Muscle layer of duodenum (tissue), 2 donors: Measurements from ENCODE around the gene NIPA2.
A peak's percentile ranks its signal among the peaks of the same experiment; 100 is the strongest.
"Not testable (repeated sequence)": the region's sequence is repeated elsewhere in the genome, so short reads cannot be mapped to it uniquely, and the experiment has no call there.

Experiments used
- H3K27ac ChIP-seq: one replicate; pipeline ENCODE4 v1.7.0; 2013; ENCODE audit warnings: mild to moderate bottlenecking, low read length
- H3K27me3 ChIP-seq: one replicate; pipeline ENCODE4 v1.7.0; 2013; ENCODE audit warnings: low read depth, mild to moderate bottlenecking, control low read depth, low read length
- H3K36me3 ChIP-seq, 2 donors: one replicate each; pipeline ENCODE4 v1.7.0; 2013; ENCODE audit warnings: low read length in 2 of 2, control low read depth in 1 of 2, mild to moderate bottlenecking in 1 of 2; ENCODE audit not compliant: insufficient read depth in 2 of 2, control insufficient read depth in 1 of 2
- H3K4me1 ChIP-seq, 2 donors: one replicate each; pipeline ENCODE4 v1.7.0; 2013; ENCODE audit warnings: low read length in 2 of 2, mild to moderate bottlenecking in 2 of 2, control low read depth in 1 of 2, moderate library complexity in 1 of 2; ENCODE audit not compliant: insufficient read depth in 2 of 2, control insufficient read depth in 1 of 2
- H3K4me3 ChIP-seq, 2 donors: one replicate each; pipeline ENCODE4 v1.7.0; 2013; ENCODE audit warnings: low read length in 2 of 2, low read depth in 1 of 2, mild to moderate bottlenecking in 1 of 2
- H3K9me3 ChIP-seq, 2 donors: one replicate each; pipeline ENCODE4 v1.7.0; 2013; ENCODE audit warnings: low read length in 2 of 2, control low read depth in 1 of 2, mild to moderate bottlenecking in 1 of 2; ENCODE audit not compliant: control insufficient read depth in 1 of 2
- donor health status: healthy.

Gene NIPA2

GRCh38 chr15:22838292-22839042, at the start of gene NIPA2:
Gene NIPA2, plus strand, starts transcription at chr15:22838666. Its CDS starts 13,066 bp downstream, at chr15:22851732.
- peak within 1 kb of the TSS; percentile 94 to 95 for H3K4me3 ChIP-seq
- peaks cover 0 to 15% of the 10 kb centered on the region in 2 donors for H3K4me1 ChIP-seq
- H3K9me3 ChIP-seq = no peaks in the 10 kb centered on the region
- H3K36me3 ChIP-seq = no peaks in the 10 kb centered on the region
- no peaks in the 10 kb centered on the region for H3K27me3 ChIP-seq
- peak within 1 kb of the TSS; percentile 99 for H3K27ac ChIP-seq

GRCh38 chr15:22794063-22794462, 44.4 kb upstream of the NIPA2 start:
- Histone ChIP-seq H3K9me3 (peaks cover 0 to 7% of the 10 kb centered on the region in 2 donors), H3K27me3 (no peaks in the 10 kb centered on the region), H3K36me3 (peaks cover 0 to 5% of the 10 kb centered on the region in 2 donors), H3K4me1 (no peaks in the 10 kb centered on the region), H3K27ac (no peak overlapping the region), H3K4me3 (no peak overlapping the region)

- H3K4me1 ChIP-seq = no peaks in the 10 kb centered on the region
- no peaks in the 10 kb centered on the region for H3K36me3 ChIP-seq
- no peak overlapping the region for H3K4me3 ChIP-seq
- H3K27me3 ChIP-seq = no peaks in the 10 kb centered on the region
- peaks cover 0 to 2% of the 10 kb centered on the region in 2 donors for H3K9me3 ChIP-seq
- H3K27ac ChIP-seq = no peak overlapping the region
Measured at GRCh38 chr15:22794621-22795167, 43.8 kb upstream of the NIPA2 start.

- H3K4me1 ChIP-seq = no peaks in the 10 kb centered on the region
- no peaks in the 10 kb centered on the region for H3K27me3 ChIP-seq
- H3K36me3 ChIP-seq = no peaks in the 10 kb centered on the region
- H3K27ac ChIP-seq = no peak overlapping the region
- H3K4me3 ChIP-seq = no peak overlapping the region
- no peaks in the 10 kb centered on the region for H3K9me3 ChIP-seq
Measured at GRCh38 chr15:22795206-22796063, 43.0 kb upstream of the NIPA2 start.

GRCh38 chr15:22796079-22796478, 42.4 kb upstream of the NIPA2 start:
- Histone ChIP-seq H3K4me3 (no peak overlapping the region), H3K4me1 (no peaks in the 10 kb centered on the region), H3K9me3 (no peaks in the 10 kb centered on the region), H3K27ac (no peak overlapping the region), H3K27me3 (no peaks in the 10 kb centered on the region), H3K36me3 (no peaks in the 10 kb centered on the region)

GRCh38 chr15:22799902-22800301, 38.6 kb upstream of the NIPA2 start:
- H3K4me1 ChIP-seq = no peaks in the 10 kb centered on the region
- H3K4me3 ChIP-seq = no peak overlapping the region
- no peak overlapping the region for H3K27ac ChIP-seq
- no peaks in the 10 kb centered on the region for H3K36me3 ChIP-seq
- H3K9me3 ChIP-seq = no peaks in the 10 kb centered on the region
- no peaks in the 10 kb centered on the region for H3K27me3 ChIP-seq

- H3K36me3 ChIP-seq, H3K9me3 ChIP-seq, H3K4me3 ChIP-seq, H3K27ac ChIP-seq, H3K27me3 ChIP-seq, H3K4me1 ChIP-seq: not testable (repeated sequence)
Measured at GRCh38 chr15:22803006-22803405, 35.5 kb upstream of the NIPA2 start.

GRCh38 chr15:22806156-22806555, 32.3 kb upstream of the NIPA2 start:
- Histone ChIP-seq H3K4me1 (no peaks in the 10 kb centered on the region), H3K27me3 (no peaks in the 10 kb centered on the region), H3K27ac (no peak overlapping the region), H3K36me3 (no peaks in the 10 kb centered on the region), H3K4me3 (no peak overlapping the region), H3K9me3 (no peaks in the 10 kb centered on the region)

- H3K27ac ChIP-seq = no peak overlapping the region
- no peak overlapping the region for H3K4me3 ChIP-seq
- no peaks in the 10 kb centered on the region for H3K27me3 ChIP-seq
- no peaks in the 10 kb centered on the region for H3K9me3 ChIP-seq
- no peaks in the 10 kb centered on the region for H3K4me1 ChIP-seq
- H3K36me3 ChIP-seq = peaks cover 0 to 3% of the 10 kb centered on the region in 2 donors
Measured at GRCh38 chr15:22806664-22807063, 31.8 kb upstream of the NIPA2 start.

- not testable (repeated sequence) for H3K9me3 ChIP-seq
Measured at GRCh38 chr15:22807831-22808230, 30.6 kb upstream of the NIPA2 start.

GRCh38 chr15:22808240-22808639, 30.2 kb upstream of the NIPA2 start:
- H3K4me1 ChIP-seq = no peaks in the 10 kb centered on the region
- peaks cover 0 to 8% of the 10 kb centered on the region in 2 donors for H3K36me3 ChIP-seq
- no peaks in the 10 kb centered on the region for H3K9me3 ChIP-seq
- no peak overlapping the region for H3K27ac ChIP-seq
- no peaks in the 10 kb centered on the region for H3K27me3 ChIP-seq
- H3K4me3 ChIP-seq = no peak overlapping the region

More at GRCh38 chr15:22807831-22808230, 30.6 kb upstream of the NIPA2 start:
- not testable (repeated sequence) for H3K4me1 ChIP-seq, H3K27ac ChIP-seq, H3K4me3 ChIP-seq, H3K36me3 ChIP-seq, H3K27me3 ChIP-seq
